OCI-LY1 (cell line): ENCODE results near the gene CRACDL.

Source experiments
- H2AFZ ChIP-seq: fragments of 200-600 bp; sonication (generic), shearing (Covaris generic); 2 replicates; pipeline ENCODE4 v1.6.0; 2014; ENCODE audit warnings: antibody characterized with exemption, mild to moderate bottlenecking, low read length
- H3F3A ChIP-seq: fragments of 200-600 bp; sonication (generic), shearing (Covaris generic); 2 replicates; pipeline ENCODE4 v1.6.0; 2014; ENCODE audit warnings: mild to moderate bottlenecking, antibody characterized with exemption, low read length, moderate library complexity; ENCODE audit not compliant: insufficient read depth
- H3K27ac ChIP-seq: fragments of 200-600 bp; sonication (generic); 2 replicates; pipeline ENCODE4 v1.5.1; 2014; ENCODE audit warnings: low read length, mixed run types, mild to moderate bottlenecking, low read depth; ENCODE audit not compliant: poor library complexity, severe bottlenecking
- H3K27me3 ChIP-seq: fragments of 200-600 bp; sonication (generic); 2 replicates; pipeline ENCODE4 v1.6.0; 2014; ENCODE audit warnings: antibody characterized with exemption, mild to moderate bottlenecking, low read length, moderate library complexity; ENCODE audit not compliant: insufficient read depth
- H3K36me3 ChIP-seq: fragments of 200-600 bp; sonication (generic); 2 replicates; pipeline ENCODE4 v1.6.1; 2014; ENCODE audit warnings: mild to moderate bottlenecking, antibody characterized with exemption, low read length, moderate library complexity, mixed read lengths; ENCODE audit not compliant: insufficient read depth
- H3K4me1 ChIP-seq: fragments of 200-600 bp; sonication (generic); 2 replicates; pipeline ENCODE4 v1.5.1; 2014; ENCODE audit warnings: mild to moderate bottlenecking, low read length, moderate library complexity; ENCODE audit not compliant: insufficient read depth, severe bottlenecking
- H3K4me2 ChIP-seq: fragments of 200-600 bp; sonication (generic), shearing (Covaris generic); 2 replicates; pipeline ENCODE4 v1.6.1; 2014; ENCODE audit warnings: low read length
- H3K4me3 ChIP-seq: fragments of 200-600 bp; sonication (generic); 2 replicates; pipeline ENCODE4 v1.5.1; 2014; ENCODE audit warnings: low read length, low read depth, mild to moderate bottlenecking, mixed read lengths; ENCODE audit not compliant: poor library complexity, severe bottlenecking
- H3K79me2 ChIP-seq: fragments of 200-600 bp; shearing (Covaris generic); 2 replicates; pipeline ENCODE4 v1.6.1; 2016; ENCODE audit warnings: mixed run types, low read length, mixed read lengths; ENCODE audit not compliant: insufficient read depth
- H3K9ac ChIP-seq: fragments of 200-600 bp; sonication (generic), shearing (Covaris generic); 2 replicates; pipeline ENCODE4 v1.6.1; 2014; ENCODE audit warnings: mild to moderate bottlenecking, low read length, mixed read lengths
- H3K9me2 ChIP-seq: fragments of 200-600 bp; sonication (generic), shearing (Covaris generic); 2 replicates; pipeline ENCODE4 v1.6.1; 2014; ENCODE audit warnings: low read depth, mild to moderate bottlenecking, low read length, mixed read lengths
- H3K9me3 ChIP-seq: fragments of 200-600 bp; shearing (Covaris generic); 2 replicates; pipeline ENCODE4 v1.6.1; 2014; ENCODE audit warnings: low read length, mixed read lengths
- H4K20me1 ChIP-seq: fragments of 200-600 bp; sonication (generic), shearing (Covaris generic); 2 replicates; pipeline ENCODE4 v1.6.0; 2016; ENCODE audit warnings: mild to moderate bottlenecking, low read length; ENCODE audit not compliant: insufficient read depth
- CTCF ChIP-seq: fragments of 200-600 bp; sonication (generic), shearing (Covaris generic); IDR thresholded peaks from 2 replicates; pipeline ENCODE4 v1.5.1; 2017; ENCODE audit warnings: mild to moderate bottlenecking, antibody characterized with exemption, low read length, moderate library complexity, mixed read lengths
- EZH2 ChIP-seq: fragments of 200-600 bp; sonication (generic), shearing (Covaris generic); IDR thresholded peaks from 2 replicates; pipeline ENCODE4 v1.8.0; 2017; ENCODE audit warnings: borderline replicate concordance, mixed run types, mild to moderate bottlenecking, antibody characterized with exemption, low read length, moderate library complexity, mixed read lengths

CRACDL gene

GRCh38 chr2:98928242-98928641 is 7.8 kb downstream of the CRACDL start:
- no peaks in the 10 kb centered on the region for H3F3A ChIP-seq
- no peak overlapping the region for H3K4me2 ChIP-seq
- no peaks in the 10 kb centered on the region for H3K9me3 ChIP-seq
- no peak overlapping the region for H3K9ac ChIP-seq
- H3K9me2 ChIP-seq = no peaks in the 10 kb centered on the region
- H3K79me2 ChIP-seq = no peaks in the 10 kb centered on the region
- no peaks in the 10 kb centered on the region for H3K36me3 ChIP-seq
- H2AFZ ChIP-seq = no peak overlapping the region
- TF ChIP-seq CTCF = no peak
- TF ChIP-seq EZH2 = no peak
- no peaks in the 10 kb centered on the region for H4K20me1 ChIP-seq
- 0 out of 2 replicates have a peak, but pooled peaks cover 3% of the 10 kb centered on the region for H3K27me3 ChIP-seq
- no peak overlapping the region for H3K4me3 ChIP-seq
- no peaks in the 10 kb centered on the region for H3K4me1 ChIP-seq
- no peak overlapping the region for H3K27ac ChIP-seq

GRCh38 chr2:98927027-98927426 is 9.0 kb downstream of the CRACDL start:
- Histone ChIP-seq H3K4me1 (no peaks in the 10 kb centered on the region), H3K36me3 (no peaks in the 10 kb centered on the region), H3F3A (no peaks in the 10 kb centered on the region), H3K79me2 (no peaks in the 10 kb centered on the region), H3K9me2 (no peaks in the 10 kb centered on the region), H3K9me3 (no peaks in the 10 kb centered on the region), H3K4me2 (no peak overlapping the region), H3K27ac (no peak overlapping the region), H3K9ac (no peak overlapping the region), H4K20me1 (no peaks in the 10 kb centered on the region), H3K4me3 (no peak overlapping the region), H3K27me3 (0 out of 2 replicates have a peak, but pooled peaks cover 3% of the 10 kb centered on the region), H2AFZ (no peak overlapping the region)
- TF ChIP-seq CTCF = no peak
- no peak for TF ChIP-seq EZH2

DNA sequence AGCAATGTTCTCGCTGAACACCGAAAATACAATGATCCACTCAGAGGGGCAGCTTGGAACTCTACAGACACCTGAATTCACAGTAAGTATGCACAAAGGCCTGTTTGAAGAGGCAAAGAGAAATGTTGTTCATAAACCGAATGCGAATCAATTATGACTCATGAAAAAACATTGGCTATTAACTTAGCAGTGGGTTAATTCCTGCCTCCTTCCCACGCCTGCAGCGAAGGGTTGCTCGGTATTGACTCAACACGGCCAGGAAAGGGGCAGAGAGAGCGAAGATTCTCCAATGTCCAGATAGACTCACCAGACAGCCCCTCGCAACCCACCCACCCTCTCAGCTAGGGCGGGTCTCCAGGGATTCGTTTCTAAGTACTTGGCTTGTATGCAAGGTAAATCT is 9.4 kb downstream of the CRACDL start:
- Histone ChIP-seq H3K9me3 (no peaks in the 10 kb centered on the region), H3K4me3 (no peak overlapping the region), H3K79me2 (no peaks in the 10 kb centered on the region), H3K36me3 (no peaks in the 10 kb centered on the region), H3K4me1 (no peaks in the 10 kb centered on the region), H3K9ac (no peak overlapping the region), H3K27me3 (0 out of 2 replicates have a peak, but pooled peaks cover 3% of the 10 kb centered on the region), H3F3A (no peaks in the 10 kb centered on the region), H3K9me2 (no peaks in the 10 kb centered on the region), H3K27ac (no peak overlapping the region), H2AFZ (no peak overlapping the region), H3K4me2 (no peak overlapping the region), H4K20me1 (no peaks in the 10 kb centered on the region)
- TF ChIP-seq EZH2 = no peak
- TF ChIP-seq CTCF = no peak
